GM12878 (cell line): ENCODE results near the gene OSBPL3. TPM values are rescaled to one million over a fixed set of nuclear protein-coding genes. Genes with fewer than 3 reads are reported as not detected.

Experiments
- ATAC-seq: fragments of 200-7000 bp; cut with Tn5 transposase; 3 replicates; pipeline ENCODE4 v1.9.1; 2020; ENCODE audit warnings: mild to moderate bottlenecking, moderate library complexity
- BruUV-seq: library from RNA; stranded (reverse); fragments of 400-500 nt; replicated peaks from 2 replicates; lab custom pipeline; 2021; lab: Mats Ljungman, UMichigan
- CTCF ChIA-PET: fragments of 300-600 bp; sonication (Branson Sonifier 250); formaldehyde crosslinking; extraction: SDS; loops from one replicate; lab custom pipeline; 2021; ENCODE audit warnings: inconsistent platforms; lab: Yijun Ruan, JAX
- POLR2A ChIA-PET: fragments of 350-600 bp; formaldehyde crosslinking; extraction: SDS; loops from one replicate; lab custom pipeline; 2021; ENCODE audit warnings: inconsistent platforms; lab: Charles Lee
- RAD21 ChIA-PET: fragments of 300-600 bp; sonication (Branson Sonifier 250); formaldehyde crosslinking; loops from one replicate; lab custom pipeline; 2023; ENCODE audit warnings: antibody characterized with exemption; ENCODE audit not compliant: unreplicated experiment; lab: Charles Lee
- SMC1A ChIA-PET: fragments of 300-600 bp; sonication (Branson Sonifier 250); formaldehyde crosslinking; loops from one replicate; lab custom pipeline; 2023; ENCODE audit not compliant: unreplicated experiment, uncharacterized antibody; lab: Charles Lee
- DNase-seq: peaks from one replicate; pipeline ENCODE4 v3.0.0-alpha.2; 2011; ENCODE audit warnings: low read depth, low spot score
- FAIRE-seq: peaks from 3 replicates; lab custom pipeline; 2011; peaks lifted over from hg19 to GRCh38; lab: Jason Lieb, UNC
- H2AFZ ChIP-seq: 2 replicates; pipeline ENCODE4 v1.6.0; 2011; ENCODE audit warnings: low read depth, low read length, control low read depth; ENCODE audit not compliant: control insufficient read depth
- H3K27ac ChIP-seq: 2 replicates; pipeline ENCODE4 v1.5.1; 2011; ENCODE audit warnings: control low read depth; ENCODE audit not compliant: control insufficient read depth, insufficient read depth
- H3K27me3 ChIP-seq, 2 experiments: replicated peaks in 1 of 2; 2 replicates each; pipeline versions ENCODE4 v1.6.0 to v1.6.1; 2011; ENCODE audit warnings: low read length in 1 of 2; ENCODE audit not compliant: control insufficient read depth in 2 of 2, insufficient read depth in 2 of 2
- H3K36me3 ChIP-seq, 2 experiments: 2 replicates each; pipeline ENCODE4 v1.5.1; 2011; ENCODE audit warnings: low read length in 1 of 2; ENCODE audit not compliant: control insufficient read depth in 2 of 2, insufficient read depth in 2 of 2
- H3K4me1 ChIP-seq: 2 replicates; pipeline ENCODE4 v1.6.1; 2011; ENCODE audit warnings: mild to moderate bottlenecking, low read length, moderate library complexity, mixed read lengths; ENCODE audit not compliant: control insufficient read depth, insufficient read depth
- H3K4me2 ChIP-seq: 2 replicates; pipeline ENCODE4 v1.6.0; 2011; ENCODE audit warnings: control low read depth; ENCODE audit not compliant: control insufficient read depth, insufficient read depth
- H3K4me3 ChIP-seq: fragments of 200-600 bp; sonication (generic); 2 replicates; pipeline ENCODE4 v1.5.1; 2016
- H3K79me2 ChIP-seq: 2 replicates; pipeline ENCODE4 v1.6.0; 2011; ENCODE audit warnings: low read length; ENCODE audit not compliant: control insufficient read depth, insufficient read depth
- H3K9ac ChIP-seq: 2 replicates; pipeline ENCODE4 v1.8.0; 2011; ENCODE audit warnings: low read length, control low read depth, mixed read lengths; ENCODE audit not compliant: control insufficient read depth, insufficient read depth
- H3K9me3 ChIP-seq: replicated peaks from 3 replicates; pipeline ENCODE4 v1.5.1; 2011; ENCODE audit warnings: mild to moderate bottlenecking, low read length; ENCODE audit not compliant: control insufficient read depth, insufficient read depth
- H4K20me1 ChIP-seq: 2 replicates; pipeline ENCODE4 v1.6.0; 2011; ENCODE audit not compliant: control insufficient read depth, insufficient read depth
- GABPA ChIP-seq: IDR thresholded peaks from 2 replicates; pipeline ENCODE4 v1.6.1; 2014; ENCODE audit warnings: antibody characterized with exemption, low read depth, mild to moderate bottlenecking, inconsistent platforms
- KAT2A ChIP-seq: conservative IDR thresholded peaks from 2 replicates; pipeline ENCODE4 v1.6.1; 2011; ENCODE audit warnings: low read depth, low read length; ENCODE audit not compliant: control insufficient read depth
- MYB ChIP-seq: fragments of 150-350 bp; IDR thresholded peaks from 2 replicates; pipeline ENCODE4 v1.6.1; 2014; ENCODE audit warnings: mild to moderate bottlenecking, low read depth, low read length, borderline replicate concordance
- NR2C1 ChIP-seq: fragments of 450-650 bp; IDR thresholded peaks from 2 replicates; pipeline ENCODE4 v1.6.1; 2017; ENCODE audit warnings: antibody characterized with exemption, mild to moderate bottlenecking, moderate library complexity
- WGBS: methylation state at CpG from one replicate; pipeline ENCODE4 v1.1.6; 2016; ENCODE audit warnings: low lambda C conversion rate; ENCODE audit not compliant: insufficient replicate concordance, insufficient coverage; ENCODE audit errors: missing lambda C conversion rate; 5-methylcytosine and 5-hydroxymethylcytosine counted together
- in situ Hi-C: fragments of 300-500 bp; cut with MboI; formaldehyde crosslinking; loops from 9 replicates; pipeline ENCODE4 v1.14.3; 2018; ENCODE audit warnings: mixed read lengths
- intact Hi-C: fragments of 100-400 bp; cut with micrococcal nuclease; formaldehyde crosslinking; loops from one replicate; pipeline ENCODE4 v1.14.2; 2022; ENCODE audit not compliant: unreplicated experiment
- polyA plus RNA-seq, 11 experiments: library from polyadenylated mRNA; depleted of rRNA in 4 of 11; unstranded in 6 of 11; stranded (reverse) in 5 of 11; fragments of >200 nt; fragmentation: Nextera tagmentation in 4 of 11; fragmentation: Illumina TruSeq in 1 of 11; extraction: Ambion mirVana in 4 of 11; extraction: Trizol in 1 of 11; gene quantifications; 1 replicate in 1 of 11; 2 replicates in 10 of 11; pipeline versions ENCODE4 v1.2.1 to v1.2.3, GENCODE V29; 2011 to 2016; ENCODE audit warnings: inconsistent platforms in 2 of 11, missing spikeins in 2 of 11, low read depth in 1 of 11
- total RNA-seq, 4 experiments: library from RNA; depleted of rRNA in 3 of 4; stranded (reverse); fragments of >200 nt in 3 of 4; fragmentation: Illumina TruSeq in 1 of 4; extraction: Trizol in 1 of 4; gene quantifications; 2 replicates each; pipeline versions ENCODE4 v1.2.1 to v1.2.3, GENCODE V29; 2013 to 2021
- TF ChIP-seq, protein P1 (sequence below): IDR thresholded peaks from 2 replicates; pipeline ENCODE4 v1.6.1; 2011; ENCODE audit warnings: borderline replicate concordance, low read depth, mild to moderate bottlenecking, moderate library complexity, low read length; ENCODE audit not compliant: insufficient read depth, poor library complexity, severe bottlenecking
- TF ChIP-seq, protein P2 (sequence below), 3 experiments: IDR thresholded peaks in 2 of 3; conservative IDR thresholded peaks in 1 of 3; 2 replicates each; pipeline ENCODE4 v1.5.1; 2011; ENCODE audit warnings: low read depth in 3 of 3, low read length in 3 of 3, mild to moderate bottlenecking in 3 of 3, control low read depth in 2 of 3, moderate library complexity in 2 of 3, inconsistent platforms in 1 of 3, mixed read lengths in 1 of 3; ENCODE audit not compliant: control insufficient read depth in 2 of 3, insufficient read depth in 1 of 3; ENCODE audit errors: extremely low read depth in 1 of 3

The OSBPL3 gene
- total and polyA plus RNA-seq, 10 of the 15 experiments (the other 5 are each of a cell fraction or from before 2014, with no cell fraction given): 6.1 to 46.6 (median 27.0) TPM

DNA sequence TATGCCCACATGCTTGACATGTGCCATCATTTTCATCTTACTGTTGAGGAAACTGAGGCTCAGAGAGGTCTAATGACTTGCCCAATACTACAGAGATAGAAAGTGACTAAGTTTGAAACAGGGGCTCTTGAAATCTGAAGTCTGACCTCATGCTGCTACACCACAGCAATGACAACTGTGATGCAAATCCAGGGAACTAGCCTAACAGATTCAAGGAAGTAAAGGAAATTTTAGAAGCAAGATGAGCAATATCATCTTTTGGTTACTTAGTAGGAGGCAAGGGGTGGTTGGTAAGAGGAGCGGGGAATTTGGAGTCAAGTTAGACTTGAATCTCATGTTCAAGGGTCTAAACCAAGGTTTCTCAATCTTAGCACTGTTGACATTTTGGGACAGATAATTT is 26.3 kb upstream of the OSBPL3 start:
- Histone ChIP-seq H3K9me3 (peaks cover 2% of the 10 kb centered on the region; the same call in 2 of the 3 replicates), H3K4me2 (no peak overlapping the region), H3K27ac (no peak overlapping the region), H3K79me2 (no peaks in the 10 kb centered on the region), H3K9ac (no peak overlapping the region), H4K20me1 (no peaks in the 10 kb centered on the region), H3K36me3 (no peaks in the 10 kb centered on the region), H2AFZ (no peak overlapping the region), H3K4me1 (no peaks in the 10 kb centered on the region), H3K4me3 (no peak overlapping the region), H3K27me3 (no peaks in the 10 kb centered on the region)
- TF ChIP-seq, protein P1, sequence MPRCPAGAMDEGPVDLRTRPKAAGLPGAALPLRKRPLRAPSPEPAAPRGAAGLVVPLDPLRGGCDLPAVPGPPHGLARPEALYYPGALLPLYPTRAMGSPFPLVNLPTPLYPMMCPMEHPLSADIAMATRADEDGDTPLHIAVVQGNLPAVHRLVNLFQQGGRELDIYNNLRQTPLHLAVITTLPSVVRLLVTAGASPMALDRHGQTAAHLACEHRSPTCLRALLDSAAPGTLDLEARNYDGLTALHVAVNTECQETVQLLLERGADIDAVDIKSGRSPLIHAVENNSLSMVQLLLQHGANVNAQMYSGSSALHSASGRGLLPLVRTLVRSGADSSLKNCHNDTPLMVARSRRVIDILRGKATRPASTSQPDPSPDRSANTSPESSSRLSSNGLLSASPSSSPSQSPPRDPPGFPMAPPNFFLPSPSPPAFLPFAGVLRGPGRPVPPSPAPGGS: no peak
- no peak for TF ChIP-seq NR2C1
- TF ChIP-seq KAT2A: no peak
- TF ChIP-seq GABPA: no peak
- TF ChIP-seq MYB: no peak
- TF ChIP-seq, protein P2, sequence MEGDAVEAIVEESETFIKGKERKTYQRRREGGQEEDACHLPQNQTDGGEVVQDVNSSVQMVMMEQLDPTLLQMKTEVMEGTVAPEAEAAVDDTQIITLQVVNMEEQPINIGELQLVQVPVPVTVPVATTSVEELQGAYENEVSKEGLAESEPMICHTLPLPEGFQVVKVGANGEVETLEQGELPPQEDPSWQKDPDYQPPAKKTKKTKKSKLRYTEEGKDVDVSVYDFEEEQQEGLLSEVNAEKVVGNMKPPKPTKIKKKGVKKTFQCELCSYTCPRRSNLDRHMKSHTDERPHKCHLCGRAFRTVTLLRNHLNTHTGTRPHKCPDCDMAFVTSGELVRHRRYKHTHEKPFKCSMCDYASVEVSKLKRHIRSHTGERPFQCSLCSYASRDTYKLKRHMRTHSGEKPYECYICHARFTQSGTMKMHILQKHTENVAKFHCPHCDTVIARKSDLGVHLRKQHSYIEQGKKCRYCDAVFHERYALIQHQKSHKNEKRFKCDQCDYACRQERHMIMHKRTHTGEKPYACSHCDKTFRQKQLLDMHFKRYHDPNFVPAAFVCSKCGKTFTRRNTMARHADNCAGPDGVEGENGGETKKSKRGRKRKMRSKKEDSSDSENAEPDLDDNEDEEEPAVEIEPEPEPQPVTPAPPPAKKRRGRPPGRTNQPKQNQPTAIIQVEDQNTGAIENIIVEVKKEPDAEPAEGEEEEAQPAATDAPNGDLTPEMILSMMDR (IDR thresholded peaks at IDR 0.05 in 2 of 3, conservative IDR thresholded peaks at IDR 0.05 in 1 of 3; ENCODE audit: control insufficient read depth in 2 of 3, extremely low read depth in 1 of 3, insufficient read depth in 1 of 3, low read depth in 3 of 3, low read length in 3 of 3): no peak
- intact Hi-C loops (no loop called here), in situ Hi-C loops (no loop called here)
- POLR2A ChIA-PET: no interaction called here
- DNase-seq (no peak), ATAC-seq (no peak), FAIRE-seq (no peak)
- SMC1A ChIA-PET: no interaction called here
- CTCF ChIA-PET: interaction anchor here (0.9 kb wide), 1 partner anchor 28 kb away, joined by 3 read pairs; no protein-coding TSS in a partner anchor
- WGBS: 0% methylated on average over 1 of the region's 1 CpG
- BruUV-seq: no TSS peak
- RAD21 ChIA-PET: no interaction called here
